Measurements from ENCODE around the gene HNRNPA3.

DNA sequence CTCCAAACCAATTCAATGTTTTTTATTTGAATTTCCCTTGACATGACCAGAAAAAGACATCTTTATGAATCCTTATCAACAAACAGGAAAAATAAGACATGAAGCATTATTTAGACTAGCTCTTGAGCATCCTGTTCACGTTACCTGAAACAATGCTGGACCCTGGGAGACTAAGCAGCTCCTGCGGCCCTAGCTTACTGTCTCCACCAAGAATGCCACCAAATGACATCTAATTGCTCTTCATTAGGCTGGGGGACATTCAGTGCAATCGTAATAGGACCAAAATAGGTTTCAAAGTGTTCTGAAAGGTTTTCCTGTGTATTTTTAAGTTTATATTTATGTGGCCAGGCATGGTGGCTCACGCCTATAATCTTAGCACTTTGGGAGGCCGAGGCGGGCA, 26.5 kb downstream of the HNRNPA3 start:
- TF ChIP-seq, protein P1, sequence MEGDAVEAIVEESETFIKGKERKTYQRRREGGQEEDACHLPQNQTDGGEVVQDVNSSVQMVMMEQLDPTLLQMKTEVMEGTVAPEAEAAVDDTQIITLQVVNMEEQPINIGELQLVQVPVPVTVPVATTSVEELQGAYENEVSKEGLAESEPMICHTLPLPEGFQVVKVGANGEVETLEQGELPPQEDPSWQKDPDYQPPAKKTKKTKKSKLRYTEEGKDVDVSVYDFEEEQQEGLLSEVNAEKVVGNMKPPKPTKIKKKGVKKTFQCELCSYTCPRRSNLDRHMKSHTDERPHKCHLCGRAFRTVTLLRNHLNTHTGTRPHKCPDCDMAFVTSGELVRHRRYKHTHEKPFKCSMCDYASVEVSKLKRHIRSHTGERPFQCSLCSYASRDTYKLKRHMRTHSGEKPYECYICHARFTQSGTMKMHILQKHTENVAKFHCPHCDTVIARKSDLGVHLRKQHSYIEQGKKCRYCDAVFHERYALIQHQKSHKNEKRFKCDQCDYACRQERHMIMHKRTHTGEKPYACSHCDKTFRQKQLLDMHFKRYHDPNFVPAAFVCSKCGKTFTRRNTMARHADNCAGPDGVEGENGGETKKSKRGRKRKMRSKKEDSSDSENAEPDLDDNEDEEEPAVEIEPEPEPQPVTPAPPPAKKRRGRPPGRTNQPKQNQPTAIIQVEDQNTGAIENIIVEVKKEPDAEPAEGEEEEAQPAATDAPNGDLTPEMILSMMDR (IDR thresholded peaks at IDR 0.05 in 2 of 3, conservative IDR thresholded peaks at IDR 0.05 in 1 of 3; ENCODE audit: borderline replicate concordance in 1 of 3, insufficient read depth in 1 of 3, low read depth in 2 of 3, low read length in 2 of 3), result no peak
- TF ChIP-seq EZH2phosphoT487 (IDR thresholded peaks at IDR 0.05; ENCODE audit: borderline replicate concordance), result no peak
- TF ChIP-seq RAD21 (IDR thresholded peaks at IDR 0.05; ENCODE audit: low read depth), result no peak
- no peak for TF ChIP-seq JUND (IDR thresholded peaks at IDR 0.05)
- TF ChIP-seq EZH2 (IDR thresholded peaks at IDR 0.05), result no peak
- no peak for TF ChIP-seq YY1 (IDR thresholded peaks at IDR 0.05; ENCODE audit: extremely low read depth, insufficient replicate concordance, low read depth, low read length)
- TF ChIP-seq ZFX (IDR thresholded peaks at IDR 0.05), result no peak
- no peak for TF ChIP-seq POLR2A (IDR thresholded peaks at IDR 0.05; ENCODE audit: borderline replicate concordance, extremely low read depth, insufficient read depth, insufficient read length)
- no peak for TF ChIP-seq POLR2AphosphoS5 (IDR thresholded peaks at IDR 0.05; ENCODE audit: low read depth, low read length)
- TF ChIP-seq, protein P2, sequence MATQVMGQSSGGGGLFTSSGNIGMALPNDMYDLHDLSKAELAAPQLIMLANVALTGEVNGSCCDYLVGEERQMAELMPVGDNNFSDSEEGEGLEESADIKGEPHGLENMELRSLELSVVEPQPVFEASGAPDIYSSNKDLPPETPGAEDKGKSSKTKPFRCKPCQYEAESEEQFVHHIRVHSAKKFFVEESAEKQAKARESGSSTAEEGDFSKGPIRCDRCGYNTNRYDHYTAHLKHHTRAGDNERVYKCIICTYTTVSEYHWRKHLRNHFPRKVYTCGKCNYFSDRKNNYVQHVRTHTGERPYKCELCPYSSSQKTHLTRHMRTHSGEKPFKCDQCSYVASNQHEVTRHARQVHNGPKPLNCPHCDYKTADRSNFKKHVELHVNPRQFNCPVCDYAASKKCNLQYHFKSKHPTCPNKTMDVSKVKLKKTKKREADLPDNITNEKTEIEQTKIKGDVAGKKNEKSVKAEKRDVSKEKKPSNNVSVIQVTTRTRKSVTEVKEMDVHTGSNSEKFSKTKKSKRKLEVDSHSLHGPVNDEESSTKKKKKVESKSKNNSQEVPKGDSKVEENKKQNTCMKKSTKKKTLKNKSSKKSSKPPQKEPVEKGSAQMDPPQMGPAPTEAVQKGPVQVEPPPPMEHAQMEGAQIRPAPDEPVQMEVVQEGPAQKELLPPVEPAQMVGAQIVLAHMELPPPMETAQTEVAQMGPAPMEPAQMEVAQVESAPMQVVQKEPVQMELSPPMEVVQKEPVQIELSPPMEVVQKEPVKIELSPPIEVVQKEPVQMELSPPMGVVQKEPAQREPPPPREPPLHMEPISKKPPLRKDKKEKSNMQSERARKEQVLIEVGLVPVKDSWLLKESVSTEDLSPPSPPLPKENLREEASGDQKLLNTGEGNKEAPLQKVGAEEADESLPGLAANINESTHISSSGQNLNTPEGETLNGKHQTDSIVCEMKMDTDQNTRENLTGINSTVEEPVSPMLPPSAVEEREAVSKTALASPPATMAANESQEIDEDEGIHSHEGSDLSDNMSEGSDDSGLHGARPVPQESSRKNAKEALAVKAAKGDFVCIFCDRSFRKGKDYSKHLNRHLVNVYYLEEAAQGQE (IDR thresholded peaks at IDR 0.05; ENCODE audit: low read depth), result no peak
- TF ChIP-seq ZNF274 (IDR thresholded peaks at IDR 0.05; ENCODE audit: low read depth, low read length), result no peak
- TF ChIP-seq, protein P3, sequence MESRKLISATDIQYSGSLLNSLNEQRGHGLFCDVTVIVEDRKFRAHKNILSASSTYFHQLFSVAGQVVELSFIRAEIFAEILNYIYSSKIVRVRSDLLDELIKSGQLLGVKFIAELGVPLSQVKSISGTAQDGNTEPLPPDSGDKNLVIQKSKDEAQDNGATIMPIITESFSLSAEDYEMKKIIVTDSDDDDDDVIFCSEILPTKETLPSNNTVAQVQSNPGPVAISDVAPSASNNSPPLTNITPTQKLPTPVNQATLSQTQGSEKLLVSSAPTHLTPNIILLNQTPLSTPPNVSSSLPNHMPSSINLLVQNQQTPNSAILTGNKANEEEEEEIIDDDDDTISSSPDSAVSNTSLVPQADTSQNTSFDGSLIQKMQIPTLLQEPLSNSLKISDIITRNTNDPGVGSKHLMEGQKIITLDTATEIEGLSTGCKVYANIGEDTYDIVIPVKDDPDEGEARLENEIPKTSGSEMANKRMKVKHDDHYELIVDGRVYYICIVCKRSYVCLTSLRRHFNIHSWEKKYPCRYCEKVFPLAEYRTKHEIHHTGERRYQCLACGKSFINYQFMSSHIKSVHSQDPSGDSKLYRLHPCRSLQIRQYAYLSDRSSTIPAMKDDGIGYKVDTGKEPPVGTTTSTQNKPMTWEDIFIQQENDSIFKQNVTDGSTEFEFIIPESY (IDR thresholded peaks at IDR 0.05; ENCODE audit: extremely low read depth, insufficient replicate concordance, low read length), result no peak
